Heart left ventricle (tissue), 16 donors: ENCODE data around the gene FLNA. TPM values are rescaled to one million over a fixed set of nuclear protein-coding genes. Genes with fewer than 3 reads are reported as not detected.
"Not testable (repeated sequence)": the region's sequence is repeated elsewhere in the genome, so short reads cannot be mapped to it uniquely, and the experiment has no call there.

Source experiments
- ATAC-seq, 4 donors: fragments of 200-7000 bp; cut with Tn5 transposase; one replicate each; pipeline ENCODE4 v1.9.1; 2020 to 2022; ENCODE audit warnings: moderate library complexity in 4 of 4, mild to moderate bottlenecking in 3 of 4, moderate number of reproducible peaks in 1 of 4
- DNase-seq, 5 donors: peaks; one replicate each; pipeline ENCODE4 v3.0.0-alpha.2; 2020
- H3K27ac ChIP-seq, 12 donors: fragments of 200-600 bp; sonication (generic) in 4 of 12; one replicate each; pipeline versions ENCODE4 v1.5.0 to v1.8.0; 2016 to 2022; ENCODE audit warnings: mild to moderate bottlenecking in 2 of 12
- H3K27me3 ChIP-seq, 9 donors: fragments of 200-600 bp; sonication (generic) in 2 of 9; one replicate each; pipeline versions ENCODE4 v1.5.1 to v1.8.0; 2016 to 2022; ENCODE audit warnings: mild to moderate bottlenecking in 3 of 9
- H3K36me3 ChIP-seq, 9 donors: fragments of 200-600 bp; sonication (generic) in 2 of 9; one replicate each; pipeline versions ENCODE4 v1.5.0 to v1.8.0; 2018 to 2022; ENCODE audit warnings: mild to moderate bottlenecking in 2 of 9
- H3K4me1 ChIP-seq, 12 donors: fragments of 200-600 bp; sonication (generic) in 4 of 12; one replicate each; pipeline versions ENCODE4 v1.5.0 to v1.8.0; 2016 to 2022; ENCODE audit warnings: mild to moderate bottlenecking in 3 of 12
- H3K4me3 ChIP-seq, 12 donors: fragments of 200-600 bp; sonication (generic) in 4 of 12; one replicate each; pipeline versions ENCODE4 v1.5.0 to v1.8.0; 2017 to 2022; ENCODE audit warnings: mild to moderate bottlenecking in 9 of 12, moderate library complexity in 4 of 12
- H3K9me3 ChIP-seq, 12 donors: fragments of 200-600 bp; sonication (generic) in 4 of 12; one replicate each; pipeline versions ENCODE4 v1.5.0 to v1.8.0; 2016 to 2022; ENCODE audit warnings: mild to moderate bottlenecking in 1 of 12
- POLR2A ChIP-seq, 2 donors: fragments of 450-650 bp; IDR thresholded peaks; one replicate each; pipeline ENCODE4 v1.6.1; 2017; ENCODE audit warnings: antibody characterized with exemption in 2 of 2, mild to moderate bottlenecking in 2 of 2, moderate library complexity in 2 of 2
- WGBS, 4 donors: extraction: QIAGEN DNeasy Blood & Tissue Kit in 2 of 4; methylation state at CpG; one replicate each; pipeline versions ENCODE4 v1.1.5 to v1.1.7; 2013 to 2018; 5-methylcytosine and 5-hydroxymethylcytosine counted together
- intact Hi-C, 10 donors: fragments of 100-400 bp; cut with DNase I; formaldehyde crosslinking; loops; one replicate each; pipeline versions ENCODE4 v1.11.1 to v1.14.2; 2022
- polyA plus RNA-seq, 2 donors: library from polyadenylated mRNA; stranded (reverse); fragments of 200-250 nt; gene quantifications; one replicate each; pipeline ENCODE4 v1.2.3, GENCODE V29; 2013
- total RNA-seq, 9 donors: library from RNA; depleted of rRNA in 2 of 9; stranded (reverse); fragments of >200 nt in 2 of 9; fragmentation: NEBNext Ultra II Directional in 3 of 9; extraction: Animal tissue kit (Norgen Biotek cat#: 25700) in 3 of 9; gene quantifications; one replicate each; pipeline versions ENCODE4 v1.1.0 to v1.2.4, GENCODE V29; 2016 to 2023
- TF ChIP-seq, protein P1 (sequence below), 12 donors: fragments of 200-600 bp; sonication (generic) in 4 of 12; IDR thresholded peaks; one replicate each; pipeline versions ENCODE4 v1.5.0 to v1.8.0; 2018 to 2022; ENCODE audit warnings: antibody characterized with exemption in 12 of 12, mild to moderate bottlenecking in 5 of 12
- donor health status: ischemic (EF 13 %, LVEDD 7.1; RV severe dilation, severe dysfunction).
- donor health status: healthy with polysubstance abuse.
- donor health status: DM: no; HTN: yes; CAD: no.
- donor health status: DM: no; HTN: no; CAD: no.
- donor health status: ischemic (EF 25% LVEDD 6.9; RV normal size, moderate dysfunction).
- donor health status: ischemic (EF 25% LVEDD 5.7; RV mildly dilated, moderate dysfunction).
- donor health status: healthy.
- donor health status: DM: yes; HTN: yes; CAD: no.
- donor health status: ischemic (EF 35%, LVEDD 5.7; RV mildly dilated, moderate dysfunction).
- donor health status: nonischemic (EF 11% LVEDD 7.7; RV severe dilation, severe dysfunction).
- donor health status: DM: yes; HTN: yes; CAD: no.
- donor health status: PGD.
- donor health status: ischemic (EF 29% LVEDD 5.4; RV normal size, mild dysfunction).
- donor health status: nonischemic (EF 23%, LVEDD 6.1; RV moderate dilation, normal function).

The FLNA gene
- total and polyA plus RNA-seq, 11 donors, result 155 to 465 (median 234) TPM

- TF ChIP-seq, protein P1, sequence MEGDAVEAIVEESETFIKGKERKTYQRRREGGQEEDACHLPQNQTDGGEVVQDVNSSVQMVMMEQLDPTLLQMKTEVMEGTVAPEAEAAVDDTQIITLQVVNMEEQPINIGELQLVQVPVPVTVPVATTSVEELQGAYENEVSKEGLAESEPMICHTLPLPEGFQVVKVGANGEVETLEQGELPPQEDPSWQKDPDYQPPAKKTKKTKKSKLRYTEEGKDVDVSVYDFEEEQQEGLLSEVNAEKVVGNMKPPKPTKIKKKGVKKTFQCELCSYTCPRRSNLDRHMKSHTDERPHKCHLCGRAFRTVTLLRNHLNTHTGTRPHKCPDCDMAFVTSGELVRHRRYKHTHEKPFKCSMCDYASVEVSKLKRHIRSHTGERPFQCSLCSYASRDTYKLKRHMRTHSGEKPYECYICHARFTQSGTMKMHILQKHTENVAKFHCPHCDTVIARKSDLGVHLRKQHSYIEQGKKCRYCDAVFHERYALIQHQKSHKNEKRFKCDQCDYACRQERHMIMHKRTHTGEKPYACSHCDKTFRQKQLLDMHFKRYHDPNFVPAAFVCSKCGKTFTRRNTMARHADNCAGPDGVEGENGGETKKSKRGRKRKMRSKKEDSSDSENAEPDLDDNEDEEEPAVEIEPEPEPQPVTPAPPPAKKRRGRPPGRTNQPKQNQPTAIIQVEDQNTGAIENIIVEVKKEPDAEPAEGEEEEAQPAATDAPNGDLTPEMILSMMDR (IDR thresholded peaks at IDR 0.05), result no peak
- TF ChIP-seq POLR2A (IDR thresholded peaks at IDR 0.05), result peak in 1 of 2 donors; percentile 91
- Histone ChIP-seq H3K4me1 (peaks cover 0 to 16% (median 10%) of the 10 kb centered on the region in 12 donors), H3K27ac (peak within 1 kb of the TSS; percentile 98 to 100 (median 98)), H3K36me3 (peaks cover 0 to 31% (median 24%) of the 10 kb centered on the region in 9 donors), H3K27me3 (no peaks in the 10 kb centered on the region), H3K4me3 (peak within 1 kb of the TSS; percentile 67 to 99 (median 86)), H3K9me3 (no peaks in the 10 kb centered on the region)
- peak; percentile 92 to 97 (median 96) for DNase-seq
- 0 to 52% (median 14%) methylated on average over 63 to 69 of the region's 69 CpGs for WGBS, 4 donors
- peak; percentile 87 to 97 (median 92) for ATAC-seq
- intact Hi-C loops, result loop anchor here in 2 of 10 donors (5.0 kb wide), 4 partner anchors 79 to 139 kb away; partner anchors contain the start of genes FAM3A (in 1 of the 2), LAGE3 (in 1 of the 2) and SLC10A3 (in 1 of the 2)
Measured at GRCh38 chrX:154397888-154398667, 23.6 kb upstream of the FLNA start, which contains the start of gene RPL10. Gene RPL10 (plus strand): TSS chrX:154398377. CDS start chrX:154398520, 143 bp downstream.

GRCh38 chrX:154396973-154397887 lies 22.8 kb upstream of the FLNA start:
- peak overlapping the region; percentile 98 to 100 (median 98) for H3K27ac ChIP-seq
- DNase-seq, result peak; percentile 73 to 88 (median 85)
- intact Hi-C loops, result loop anchor here in 2 of 10 donors (5.0 kb wide), 4 partner anchors 80 to 140 kb away; partner anchors contain the start of genes FAM3A (in 1 of the 2), LAGE3 (in 1 of the 2) and SLC10A3 (in 1 of the 2)
- H3K9me3 ChIP-seq, result no peaks in the 10 kb centered on the region
- peak overlapping the region; percentile 11 to 99 (median 82) for H3K4me3 ChIP-seq
- peaks cover 0 to 16% (median 10%) of the 10 kb centered on the region in 12 donors for H3K4me1 ChIP-seq
- ATAC-seq, result peak; percentile 63 to 86 (median 82)
- WGBS, 4 donors, result 4 to 61% (median 27%) methylated on average over 37 to 53 of the region's 53 CpGs
- no peak for TF ChIP-seq POLR2A (IDR thresholded peaks at IDR 0.05)
- TF ChIP-seq, protein P1 (IDR thresholded peaks at IDR 0.05), result no peak
- peaks cover 0 to 31% (median 24%) of the 10 kb centered on the region in 9 donors for H3K36me3 ChIP-seq
- no peaks in the 10 kb centered on the region for H3K27me3 ChIP-seq

GRCh38 chrX:154396363-154396762 lies 21.9 kb upstream of the FLNA start:
- intact Hi-C loops, result loop anchor here in 2 of 10 donors (5.0 kb wide), 4 partner anchors 81 to 141 kb away; partner anchors contain the start of genes FAM3A (in 1 of the 2), LAGE3 (in 1 of the 2) and SLC10A3 (in 1 of the 2)

More at GRCh38 chrX:154396363-154396762, 21.9 kb upstream of the FLNA start:
- peaks cover 0 to 25% (median 23%) of the 10 kb centered on the region in 9 donors for H3K36me3 ChIP-seq
- not testable (repeated sequence) for H3K27me3 ChIP-seq, H3K9me3 ChIP-seq, DNase-seq, ATAC-seq
- H3K4me3 ChIP-seq, result peak overlapping the region in 3 of 12 donors; percentile 79 to 96 (median 96)
- peak overlapping the region in 5 of 12 donors; percentile 99 to 100 (median 99) for H3K27ac ChIP-seq
- peaks cover 0 to 16% (median 10%) of the 10 kb centered on the region in 12 donors for H3K4me1 ChIP-seq
- WGBS, 4 donors, result 86 to 95% (median 92%) methylated on average over 15 to 17 of the region's 17 CpGs
